Left ventricle myocardium inferior (tissue), 1 donor: ENCODE results near the gene TMEM114. TPM values are rescaled to one million over a fixed set of nuclear protein-coding genes. Genes with fewer than 3 reads are reported as not detected.

Source experiments
- DNase-seq: peaks from one replicate; pipeline ENCODE4 v3.0.0-alpha.2; 2020
- H3K27ac ChIP-seq: fragments of 200-600 bp; replicated peaks from 2 replicates; pipeline ENCODE4 v1.8.0; 2021
- H3K27me3 ChIP-seq: fragments of 200-600 bp; 2 replicates; pipeline ENCODE4 v1.8.0; 2021; ENCODE audit warnings: low read depth
- H3K36me3 ChIP-seq: fragments of 200-600 bp; 2 replicates; pipeline ENCODE4 v1.8.0; 2021
- H3K4me1 ChIP-seq: fragments of 200-600 bp; 2 replicates; pipeline ENCODE4 v1.8.0; 2021
- H3K4me3 ChIP-seq: fragments of 200-600 bp; 2 replicates; pipeline ENCODE4 v1.8.0; 2021; ENCODE audit warnings: mild to moderate bottlenecking, moderate library complexity
- H3K9me3 ChIP-seq: fragments of 200-600 bp; replicated peaks from 2 replicates; pipeline ENCODE4 v1.8.0; 2021
- intact Hi-C: fragments of 100-400 bp; cut with micrococcal nuclease; formaldehyde crosslinking; loops from one replicate; pipeline ENCODE4 v1.11.0; 2022
- total RNA-seq: library from RNA; stranded (reverse); fragmentation: NEBNext Ultra II Directional; extraction: Animal tissue kit (Norgen Biotek cat#: 25700); gene quantifications from one replicate; pipeline ENCODE4 v1.2.1, GENCODE V29; 2021
- TF ChIP-seq, protein P1 (sequence below): fragments of 200-600 bp; IDR thresholded peaks from 2 replicates; pipeline ENCODE4 v1.8.0; 2021; ENCODE audit warnings: antibody characterized with exemption, mild to moderate bottlenecking, borderline replicate concordance
- donor health status: DM: no; HTN: yes; CAD: no; lungs with severe emphysema.

TMEM114 gene
- total RNA-seq, 1 donor from 2014 or later, result not detected

DNA sequence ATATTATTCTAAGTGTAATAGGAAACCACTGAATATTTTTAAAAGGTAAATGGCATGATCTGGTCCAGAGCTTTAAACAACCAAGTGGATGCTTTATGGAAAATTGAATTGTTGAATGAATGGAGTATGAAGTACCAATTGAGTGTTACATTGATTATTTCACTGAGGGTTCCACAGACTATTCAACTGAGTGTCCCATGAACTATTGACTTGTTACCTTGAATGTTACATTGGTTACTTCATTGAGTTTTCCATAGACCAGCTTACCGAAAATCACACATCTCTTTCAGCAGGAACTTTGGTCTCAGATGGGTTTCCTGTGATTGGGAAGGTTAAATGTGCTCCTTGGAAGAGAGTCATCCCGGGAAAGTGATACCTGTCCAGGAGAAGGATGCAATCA lies 56.8 kb downstream of the TMEM114 start:
- Histone ChIP-seq H3K27ac (no peak overlapping the region), H3K4me3 (no peak overlapping the region), H3K4me1 (no peaks in the 10 kb centered on the region), H3K27me3 (peaks cover 63% of the 10 kb centered on the region), H3K9me3 (no peaks in the 10 kb centered on the region), H3K36me3 (no peaks in the 10 kb centered on the region)
- TF ChIP-seq, protein P1, sequence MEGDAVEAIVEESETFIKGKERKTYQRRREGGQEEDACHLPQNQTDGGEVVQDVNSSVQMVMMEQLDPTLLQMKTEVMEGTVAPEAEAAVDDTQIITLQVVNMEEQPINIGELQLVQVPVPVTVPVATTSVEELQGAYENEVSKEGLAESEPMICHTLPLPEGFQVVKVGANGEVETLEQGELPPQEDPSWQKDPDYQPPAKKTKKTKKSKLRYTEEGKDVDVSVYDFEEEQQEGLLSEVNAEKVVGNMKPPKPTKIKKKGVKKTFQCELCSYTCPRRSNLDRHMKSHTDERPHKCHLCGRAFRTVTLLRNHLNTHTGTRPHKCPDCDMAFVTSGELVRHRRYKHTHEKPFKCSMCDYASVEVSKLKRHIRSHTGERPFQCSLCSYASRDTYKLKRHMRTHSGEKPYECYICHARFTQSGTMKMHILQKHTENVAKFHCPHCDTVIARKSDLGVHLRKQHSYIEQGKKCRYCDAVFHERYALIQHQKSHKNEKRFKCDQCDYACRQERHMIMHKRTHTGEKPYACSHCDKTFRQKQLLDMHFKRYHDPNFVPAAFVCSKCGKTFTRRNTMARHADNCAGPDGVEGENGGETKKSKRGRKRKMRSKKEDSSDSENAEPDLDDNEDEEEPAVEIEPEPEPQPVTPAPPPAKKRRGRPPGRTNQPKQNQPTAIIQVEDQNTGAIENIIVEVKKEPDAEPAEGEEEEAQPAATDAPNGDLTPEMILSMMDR, result no peak
- no peak for DNase-seq
- intact Hi-C loops, result no loop called here

DNA sequence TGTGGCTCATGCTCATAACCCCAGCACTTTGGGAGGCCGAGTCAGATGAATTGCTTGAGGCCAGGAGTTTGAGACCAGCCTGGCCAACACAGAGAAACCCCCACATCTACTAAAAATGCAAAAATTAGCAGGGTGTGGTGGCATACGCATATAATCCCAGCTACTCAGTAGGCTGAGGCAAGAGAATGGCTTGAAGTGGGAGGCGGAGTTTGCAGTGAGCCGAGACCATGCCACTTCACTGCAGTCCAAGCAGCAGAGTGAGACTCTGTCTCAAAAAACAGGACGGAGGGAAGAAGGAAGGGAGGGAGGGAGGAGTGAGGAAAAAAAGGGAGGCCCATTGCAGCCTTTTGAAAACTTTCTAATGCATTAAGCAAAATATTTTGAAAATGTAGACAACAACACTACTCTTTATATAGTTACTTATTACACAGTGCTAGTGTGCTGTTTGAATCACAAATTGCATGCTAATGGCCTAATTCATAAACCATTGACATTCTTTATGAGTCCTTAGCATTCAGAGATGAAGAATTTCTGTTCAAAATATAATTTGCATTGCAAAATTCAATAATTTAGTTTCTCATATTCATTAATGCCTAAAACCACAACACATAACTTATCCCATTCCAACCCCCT lies 59.4 kb downstream of the TMEM114 start:
- Histone ChIP-seq H3K4me3 (no peak overlapping the region), H3K27me3 (peaks cover 76% of the 10 kb centered on the region), H3K27ac (no peak overlapping the region), H3K4me1 (no peaks in the 10 kb centered on the region), H3K9me3 (no peaks in the 10 kb centered on the region), H3K36me3 (no peaks in the 10 kb centered on the region)
- DNase-seq, result no peak
- TF ChIP-seq, protein P1, result no peak
- intact Hi-C loops, result no loop called here

DNA sequence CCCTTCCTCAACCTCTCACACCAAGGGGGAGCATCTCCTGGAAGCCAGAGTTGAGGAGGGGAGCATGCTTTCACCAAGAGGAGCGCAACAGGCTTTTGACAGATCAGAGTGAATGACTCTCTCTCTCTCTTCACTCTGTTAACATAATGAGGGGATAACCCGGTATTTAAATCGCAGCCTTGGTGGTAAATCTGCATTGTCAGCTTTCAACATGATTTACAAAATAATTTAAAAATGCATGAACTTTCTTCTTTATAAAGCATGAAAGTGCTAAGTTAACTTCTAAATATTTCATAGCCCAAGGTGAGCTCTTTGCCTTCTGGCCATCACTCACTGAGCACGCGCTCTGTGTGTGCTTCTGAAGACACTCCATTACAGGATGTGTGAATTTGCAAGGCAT lies 61.8 kb downstream of the TMEM114 start:
- Histone ChIP-seq H3K4me1 (no peaks in the 10 kb centered on the region), H3K27me3 (peaks cover 92% of the 10 kb centered on the region), H3K27ac (no peak overlapping the region), H3K9me3 (no peaks in the 10 kb centered on the region), H3K4me3 (no peak overlapping the region), H3K36me3 (no peaks in the 10 kb centered on the region)
- TF ChIP-seq, protein P1, result no peak
- intact Hi-C loops, result no loop called here
- DNase-seq, result no peak

DNA sequence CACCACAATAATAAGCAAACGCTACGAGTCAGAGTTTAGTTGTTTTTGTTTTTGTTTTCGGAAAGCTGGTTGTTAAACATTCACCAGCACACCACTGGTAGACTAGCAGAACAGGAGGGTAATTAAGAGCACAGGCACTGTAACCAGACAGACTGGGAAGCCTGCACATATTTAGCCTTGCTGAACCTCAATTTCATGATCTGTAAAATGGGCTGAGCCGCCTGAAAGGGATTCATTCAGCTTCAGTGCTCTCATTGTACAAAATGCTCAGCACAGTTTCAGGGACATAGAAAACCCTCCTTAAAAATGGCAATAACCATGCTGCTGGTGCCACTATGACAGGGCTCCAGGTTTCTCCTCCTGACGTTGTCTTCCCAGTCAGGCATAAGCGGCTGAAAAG lies 66.4 kb downstream of the TMEM114 start:
- DNase-seq, result no peak
- no peaks in the 10 kb centered on the region for H3K4me1 ChIP-seq
- no peak overlapping the region for H3K4me3 ChIP-seq
- intact Hi-C loops, result no loop called here
- no peak overlapping the region for H3K27ac ChIP-seq
- no peaks in the 10 kb centered on the region for H3K9me3 ChIP-seq
- H3K27me3 ChIP-seq, result peaks cover 77% of the 10 kb centered on the region
- TF ChIP-seq, protein P1, result no peak
- H3K36me3 ChIP-seq, result no peaks in the 10 kb centered on the region

DNA sequence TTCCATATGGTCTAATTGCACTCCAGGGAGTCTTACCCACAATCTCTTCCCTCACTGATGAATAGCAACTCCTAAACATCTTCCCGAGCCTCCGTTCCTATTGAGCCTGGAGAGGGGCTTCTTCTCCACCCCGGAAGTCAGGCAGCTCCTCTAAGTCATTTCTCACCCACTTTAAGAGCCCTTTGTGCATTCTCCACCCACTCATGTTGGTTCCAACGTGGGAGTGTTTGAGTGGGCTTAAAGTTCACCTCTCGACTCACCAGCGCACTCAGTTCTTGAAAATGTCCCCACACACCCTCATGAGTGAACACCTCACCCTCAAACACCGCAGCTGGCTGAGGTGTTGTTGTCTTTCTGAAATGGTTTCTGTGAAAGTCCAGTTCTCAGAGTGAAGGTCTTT lies 67.6 kb downstream of the TMEM114 start:
- Histone ChIP-seq H3K4me3 (no peak overlapping the region), H3K9me3 (no peaks in the 10 kb centered on the region), H3K4me1 (no peaks in the 10 kb centered on the region), H3K36me3 (no peaks in the 10 kb centered on the region), H3K27me3 (peaks cover 65% of the 10 kb centered on the region), H3K27ac (no peak overlapping the region)
- intact Hi-C loops, result no loop called here
- no peak for DNase-seq
- TF ChIP-seq, protein P1, result no peak
